Hematopoietic multipotent progenitor cell treated with erythropoietin and hydrocortisone succinate and interleukin-3 and kit ligand, for 8 days (in vitro differentiated cells): ENCODE data around the gene METTL6.
"Not testable (repeated sequence)": the region's sequence is repeated elsewhere in the genome, so short reads cannot be mapped to it uniquely, and the experiment has no call there.

Source experiments
- DNase-seq: peaks from one replicate; pipeline ENCODE4 v3.0.0-alpha.2; 2015

The METTL6 gene

GRCh38 chr3:15427182-15427880, at the start of gene METTL6, which contains the start of gene EAF1:
Gene METTL6, minus strand, starts transcription at chr3:15427544. Its CDS starts 1,033 bp downstream, at chr3:15426511.
Gene EAF1, plus strand, starts transcription at chr3:15427598. Its CDS starts 182 bp downstream, at chr3:15427780.
- DNase-seq, result peak; percentile 89

GRCh38 chr3:15476378-15476777, 49.0 kb upstream of the METTL6 start:
- no peak for DNase-seq

- DNase-seq, result no peak
Measured at GRCh38 chr3:15475161-15475560, 47.8 kb upstream of the METTL6 start.

GRCh38 chr3:15471861-15472260, 44.5 kb upstream of the METTL6 start:
- no peak for DNase-seq

GRCh38 chr3:15470849-15471248, 43.5 kb upstream of the METTL6 start:
- no peak for DNase-seq

- no peak for DNase-seq
Measured at GRCh38 chr3:15470261-15470660, 42.9 kb upstream of the METTL6 start.

GRCh38 chr3:15467227-15468181, 40.2 kb upstream of the METTL6 start:
- no peak for DNase-seq

- no peak for DNase-seq
Measured at GRCh38 chr3:15465876-15466585, 38.7 kb upstream of the METTL6 start.

GRCh38 chr3:15462451-15462850, 35.1 kb upstream of the METTL6 start:
- DNase-seq, result no peak

GRCh38 chr3:15460891-15461531, 33.7 kb upstream of the METTL6 start:
- DNase-seq, result no peak

- DNase-seq, result no peak
Measured at GRCh38 chr3:15458212-15458780, 31.0 kb upstream of the METTL6 start.

- not testable (repeated sequence) for DNase-seq
Measured at GRCh38 chr3:15456915-15457314, 29.6 kb upstream of the METTL6 start.

- DNase-seq, result no peak
Measured at GRCh38 chr3:15456321-15456720, 29.0 kb upstream of the METTL6 start.

GRCh38 chr3:15455756-15456155, 28.4 kb upstream of the METTL6 start:
- DNase-seq, result no peak

- no peak for DNase-seq
Measured at GRCh38 chr3:15454965-15455364, 27.6 kb upstream of the METTL6 start.

GRCh38 chr3:15453991-15454625, 26.8 kb upstream of the METTL6 start:
- DNase-seq, result no peak

- no peak for DNase-seq
Measured at GRCh38 chr3:15453501-15453900, 26.2 kb upstream of the METTL6 start.

- no peak for DNase-seq
Measured at GRCh38 chr3:15452961-15453360, 25.6 kb upstream of the METTL6 start.

- DNase-seq, result no peak
Measured at GRCh38 chr3:15452156-15452555, 24.8 kb upstream of the METTL6 start.

- DNase-seq, result no peak
Measured at GRCh38 chr3:15451216-15452113, 24.1 kb upstream of the METTL6 start.
